GM12874 (cell line): ENCODE data around the gene PXDC1.

Experiments
- CTCF ChIP-seq: IDR thresholded peaks from 2 replicates; pipeline ENCODE4 v1.5.1; 2011; ENCODE audit warnings: low read depth, mild to moderate bottlenecking, control low read depth, low read length, moderate library complexity; ENCODE audit not compliant: insufficient read depth

The PXDC1 gene

GRCh38 chr6:3745566-3746118 lies 5.9 kb downstream of the PXDC1 start:
- TF ChIP-seq CTCF: no peak

GRCh38 chr6:3744901-3745470 lies 6.5 kb downstream of the PXDC1 start:
- TF ChIP-seq CTCF: no peak

- no peak for TF ChIP-seq CTCF
Measured at GRCh38 chr6:3744211-3744900, 7.2 kb downstream of the PXDC1 start.

GRCh38 chr6:3743541-3743940 lies 8.0 kb downstream of the PXDC1 start:
- no peak for TF ChIP-seq CTCF

- TF ChIP-seq CTCF: peak; percentile 85
Measured at GRCh38 chr6:3742426-3743344, 8.8 kb downstream of the PXDC1 start.

- no peak for TF ChIP-seq CTCF
Measured at GRCh38 chr6:3742076-3742425, 9.5 kb downstream of the PXDC1 start.

- TF ChIP-seq CTCF: no peak
Measured at GRCh38 chr6:3741477-3741871, 10.0 kb downstream of the PXDC1 start.
